Spleen (tissue), 7 donors: ENCODE data around the gene PRMT2.

Source experiments
- CTCF ChIP-seq, 11 experiments: fragments of 200-600 bp in 7 of 11; fragments of 450-650 bp in 4 of 11; sonication (generic) in 4 of 11; IDR thresholded peaks in 8 of 11; conservative IDR thresholded peaks in 3 of 11; 1 replicate in 7 of 11; 2 replicates in 4 of 11; pipeline versions ENCODE4 v1.4.0 to v1.8.0; 2016 to 2021; ENCODE audit warnings: antibody characterized with exemption in 11 of 11, inconsistent platforms in 4 of 11, mild to moderate bottlenecking in 1 of 11
- POLR2A ChIP-seq, 3 donors: fragments of 450-650 bp; IDR thresholded peaks; one replicate each; pipeline ENCODE4 v1.5.1; 2017; ENCODE audit warnings: antibody characterized with exemption in 3 of 3, mild to moderate bottlenecking in 1 of 3
- POLR2AphosphoS5 ChIP-seq, 3 donors: sonication (generic); formaldehyde crosslinking; IDR thresholded peaks; one replicate each; pipeline ENCODE4 v1.5.1; 2017; ENCODE audit warnings: antibody characterized with exemption in 3 of 3
- donor health status: DM: no; HTN: no; CAD: no; lungs with moderate emphysema.
- donor health status: DM: no; HTN: no; CAD: no.
- donor health status: DM: no; HTN: no; CAD: no.

GRCh38 chr21:46634966-46635323 lies 529 bp upstream of the PRMT2 start:
- TF ChIP-seq CTCF (IDR thresholded peaks at IDR 0.05 in 8 of 11, conservative IDR thresholded peaks at IDR 0.05 in 3 of 11) (peak in 4 of 11 experiments; percentile 12 to 33 (median 20)), POLR2A (IDR thresholded peaks at IDR 0.05) (no peak), POLR2AphosphoS5 (IDR thresholded peaks at IDR 0.05) (no peak)
